ENCODE measurements around the gene GCN1.
"Not testable (repeated sequence)": the region's sequence is repeated elsewhere in the genome, so short reads cannot be mapped to it uniquely, and the experiment has no call there.

GCN1 gene

DNA sequence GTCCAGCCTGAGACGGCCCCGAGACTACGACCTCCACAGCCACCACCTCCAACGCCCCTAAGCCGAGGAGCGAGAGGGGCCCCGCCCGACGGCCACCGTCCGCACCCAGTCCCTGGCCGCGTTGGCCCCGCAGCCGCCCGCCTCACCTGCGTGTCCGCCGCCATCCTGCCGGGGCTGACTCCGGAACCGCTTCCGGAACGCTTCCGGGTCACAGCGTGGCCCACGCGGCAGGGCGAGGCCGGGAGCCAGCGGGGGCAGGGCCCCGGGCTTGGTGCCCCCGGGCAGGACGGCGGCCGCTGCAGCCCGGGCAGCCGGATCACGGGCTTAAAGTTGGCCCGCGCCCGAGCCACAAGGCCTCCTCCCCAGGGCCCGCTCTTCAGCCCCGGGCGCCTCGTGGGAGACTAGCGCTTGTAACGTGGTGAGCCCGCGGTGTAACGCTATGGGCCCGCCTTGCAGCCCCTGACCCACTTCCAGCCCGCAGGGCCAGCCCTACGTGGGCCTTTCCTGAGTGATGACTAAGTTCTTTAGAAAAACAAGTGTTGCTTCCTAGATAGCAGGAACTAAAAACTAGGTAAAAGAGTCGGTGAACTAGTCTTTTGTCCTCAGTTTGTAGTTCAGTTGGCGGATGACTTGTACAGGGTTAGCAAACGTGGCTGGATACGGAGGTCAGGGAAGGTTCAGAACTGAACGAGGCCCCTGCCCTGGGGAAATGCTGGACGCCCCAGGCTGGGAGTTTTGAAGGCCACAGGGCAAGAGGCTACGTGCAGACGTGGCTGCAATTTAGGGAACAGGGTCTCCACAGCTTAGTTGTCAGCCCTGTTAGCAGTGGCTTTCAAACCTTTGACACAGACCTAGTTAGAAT lies at the start of gene GCN1:
Gene GCN1 (minus strand): TSS at position 182 of the 862 bp plus-strand sequence. CDS start 18 bp downstream, at position 164.
- Mint-ChIP-seq H3K27ac (peak within 1 kb of the TSS; percentile 93), H3K36me3 (ENCODE audit: low read depth) (peaks cover 65% of the 10 kb centered on the region), H3K4me1 (peaks cover 62% of the 10 kb centered on the region), H3K4me3 (peak within 1 kb of the TSS; percentile 99), H3K9me3 (no peaks in the 10 kb centered on the region), H3K27me3 (no peaks in the 10 kb centered on the region)
- DNase-seq (peak; percentile 90), ATAC-seq (peak; percentile 78)

- Mint-ChIP-seq H3K4me1 (peaks cover 59% of the 10 kb centered on the region), H3K27ac (no peak overlapping the region), H3K36me3 (ENCODE audit: low read depth) (peaks cover 5% of the 10 kb centered on the region), H3K4me3 (no peak overlapping the region), H3K9me3 (no peaks in the 10 kb centered on the region), H3K27me3 (no peaks in the 10 kb centered on the region)
- no peak for ATAC-seq
- DNase-seq: no peak
Measured at GRCh38 chr12:120242971-120243699, 48.6 kb upstream of the GCN1 start.

- H3K27ac Mint-ChIP-seq: no peak overlapping the region
- peaks cover 3% of the 10 kb centered on the region for H3K36me3 Mint-ChIP-seq (ENCODE audit: low read depth)
- peaks cover 59% of the 10 kb centered on the region for H3K4me1 Mint-ChIP-seq
- no peak overlapping the region for H3K4me3 Mint-ChIP-seq
- H3K27me3 Mint-ChIP-seq: no peaks in the 10 kb centered on the region
- DNase-seq (no peak), ATAC-seq (no peak)
- no peaks in the 10 kb centered on the region for H3K9me3 Mint-ChIP-seq
Measured at GRCh38 chr12:120242275-120242799, 47.8 kb upstream of the GCN1 start.

DNA sequence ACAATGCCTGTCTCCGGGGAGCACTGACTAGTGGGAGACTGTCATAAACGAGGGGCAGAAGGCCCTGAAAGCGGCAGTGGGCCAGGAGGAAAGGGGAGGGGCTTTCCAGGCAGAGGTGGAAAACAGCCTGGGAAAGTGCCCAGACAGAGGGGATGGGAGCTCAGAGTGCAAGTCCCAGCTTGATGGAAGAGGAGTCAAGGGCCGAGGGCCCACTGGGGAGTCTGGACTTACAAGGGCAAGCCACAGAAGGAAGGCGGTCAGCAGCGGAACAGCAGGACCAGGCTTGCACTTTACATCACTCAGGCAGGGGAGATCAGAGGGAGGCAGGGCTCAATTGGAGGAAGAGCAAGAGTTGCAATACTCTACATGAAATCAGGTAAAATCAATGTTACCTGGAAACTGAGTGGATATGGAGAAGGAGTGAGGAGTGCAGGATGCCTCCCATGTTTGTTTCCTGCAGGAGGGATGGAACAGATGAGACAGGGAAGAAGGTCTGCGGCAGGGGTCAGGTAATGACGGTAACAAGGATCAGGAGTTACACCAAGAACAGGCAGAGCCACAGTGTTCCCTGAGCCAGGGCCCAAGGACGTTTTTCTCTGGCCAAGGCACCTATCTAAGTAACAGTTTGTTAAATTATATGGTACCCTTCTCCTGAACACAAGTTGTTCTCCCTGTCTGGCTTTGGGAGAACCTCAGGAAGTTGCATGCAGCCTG lies 47.2 kb upstream of the GCN1 start:
- DNase-seq (no peak), ATAC-seq (no peak)
- Mint-ChIP-seq H3K4me1 (peaks cover 58% of the 10 kb centered on the region), H3K36me3 (ENCODE audit: low read depth) (peaks cover 3% of the 10 kb centered on the region), H3K4me3 (no peak overlapping the region), H3K27ac (no peak overlapping the region), H3K9me3 (no peaks in the 10 kb centered on the region), H3K27me3 (no peaks in the 10 kb centered on the region)

DNA sequence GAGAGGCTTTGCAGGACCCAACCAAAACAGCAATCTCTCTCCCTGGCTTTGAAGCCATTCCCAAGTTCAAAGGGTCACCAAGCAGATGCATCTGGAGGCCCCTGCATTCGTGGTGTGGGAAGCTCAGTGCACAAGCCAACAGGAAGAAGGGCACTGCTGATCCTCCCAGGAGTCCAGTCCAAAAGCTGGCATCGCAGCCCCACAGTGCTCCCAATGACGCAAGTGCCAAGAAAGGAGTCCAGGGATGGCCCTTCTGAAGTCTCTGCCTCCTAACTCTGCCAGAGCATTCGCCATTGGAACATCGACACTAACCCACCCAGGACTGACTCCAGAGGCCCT lies 45.9 kb upstream of the GCN1 start:
- Mint-ChIP-seq H3K27me3 (no peaks in the 10 kb centered on the region), H3K36me3 (ENCODE audit: low read depth) (peaks cover 3% of the 10 kb centered on the region), H3K9me3 (no peaks in the 10 kb centered on the region), H3K4me1 (peaks cover 64% of the 10 kb centered on the region), H3K4me3 (no peak overlapping the region), H3K27ac (no peak overlapping the region)
- no peak for ATAC-seq
- no peak for DNase-seq

GRCh38 chr12:120239776-120240494 lies 45.4 kb upstream of the GCN1 start:
- no peak overlapping the region for H3K4me3 Mint-ChIP-seq

GRCh38 chr12:120238839-120239445 lies 44.4 kb upstream of the GCN1 start:
- H3K4me1 Mint-ChIP-seq: peaks cover 69% of the 10 kb centered on the region
- no peaks in the 10 kb centered on the region for H3K36me3 Mint-ChIP-seq (ENCODE audit: low read depth)
- H3K27me3 Mint-ChIP-seq: no peaks in the 10 kb centered on the region
- ATAC-seq (no peak), DNase-seq (no peak)
- H3K27ac Mint-ChIP-seq: no peak overlapping the region
- H3K9me3 Mint-ChIP-seq: no peaks in the 10 kb centered on the region
- H3K4me3 Mint-ChIP-seq: no peak overlapping the region

More at GRCh38 chr12:120239776-120240494, 45.4 kb upstream of the GCN1 start:
- no peaks in the 10 kb centered on the region for H3K27me3 Mint-ChIP-seq
- ATAC-seq (no peak), DNase-seq (no peak)
- H3K4me1 Mint-ChIP-seq: peaks cover 65% of the 10 kb centered on the region
- no peaks in the 10 kb centered on the region for H3K36me3 Mint-ChIP-seq (ENCODE audit: low read depth)
- no peak overlapping the region for H3K27ac Mint-ChIP-seq
- H3K9me3 Mint-ChIP-seq: no peaks in the 10 kb centered on the region

- Mint-ChIP-seq H3K4me3 (no peak overlapping the region), H3K36me3 (ENCODE audit: low read depth) (peaks cover 2% of the 10 kb centered on the region), H3K27me3 (no peaks in the 10 kb centered on the region), H3K9me3 (no peaks in the 10 kb centered on the region), H3K27ac (no peak overlapping the region), H3K4me1 (peaks cover 70% of the 10 kb centered on the region)
- ATAC-seq (no peak), DNase-seq (no peak)
Measured at GRCh38 chr12:120238217-120238616, 43.7 kb upstream of the GCN1 start.

- ATAC-seq: no peak
- no peak for DNase-seq
- no peaks in the 10 kb centered on the region for H3K27me3 Mint-ChIP-seq
- H3K27ac Mint-ChIP-seq: no peak overlapping the region
- H3K36me3 Mint-ChIP-seq (ENCODE audit: low read depth): peaks cover 2% of the 10 kb centered on the region
- peaks cover 74% of the 10 kb centered on the region for H3K4me1 Mint-ChIP-seq
- H3K9me3 Mint-ChIP-seq: no peaks in the 10 kb centered on the region
- no peak overlapping the region for H3K4me3 Mint-ChIP-seq
Measured at GRCh38 chr12:120237360-120238171, 43.1 kb upstream of the GCN1 start.

GRCh38 chr12:120236809-120237208 lies 42.3 kb upstream of the GCN1 start:
- DNase-seq; H3K9me3 Mint-ChIP-seq; ATAC-seq; H3K27me3 Mint-ChIP-seq; H3K4me3 Mint-ChIP-seq; H3K36me3 Mint-ChIP-seq (ENCODE audit: low read depth); H3K27ac Mint-ChIP-seq: not testable (repeated sequence)
- H3K4me1 Mint-ChIP-seq: peaks cover 78% of the 10 kb centered on the region

- Mint-ChIP-seq H3K36me3 (ENCODE audit: low read depth) (peaks cover 2% of the 10 kb centered on the region), H3K9me3 (no peaks in the 10 kb centered on the region), H3K4me1 (peaks cover 81% of the 10 kb centered on the region), H3K27me3 (no peaks in the 10 kb centered on the region), H3K27ac (peak overlapping the region; percentile 22), H3K4me3 (no peak overlapping the region)
- no peak for DNase-seq
- ATAC-seq: peak; percentile 16
Measured at GRCh38 chr12:120235369-120236323, 41.1 kb upstream of the GCN1 start.

DNA sequence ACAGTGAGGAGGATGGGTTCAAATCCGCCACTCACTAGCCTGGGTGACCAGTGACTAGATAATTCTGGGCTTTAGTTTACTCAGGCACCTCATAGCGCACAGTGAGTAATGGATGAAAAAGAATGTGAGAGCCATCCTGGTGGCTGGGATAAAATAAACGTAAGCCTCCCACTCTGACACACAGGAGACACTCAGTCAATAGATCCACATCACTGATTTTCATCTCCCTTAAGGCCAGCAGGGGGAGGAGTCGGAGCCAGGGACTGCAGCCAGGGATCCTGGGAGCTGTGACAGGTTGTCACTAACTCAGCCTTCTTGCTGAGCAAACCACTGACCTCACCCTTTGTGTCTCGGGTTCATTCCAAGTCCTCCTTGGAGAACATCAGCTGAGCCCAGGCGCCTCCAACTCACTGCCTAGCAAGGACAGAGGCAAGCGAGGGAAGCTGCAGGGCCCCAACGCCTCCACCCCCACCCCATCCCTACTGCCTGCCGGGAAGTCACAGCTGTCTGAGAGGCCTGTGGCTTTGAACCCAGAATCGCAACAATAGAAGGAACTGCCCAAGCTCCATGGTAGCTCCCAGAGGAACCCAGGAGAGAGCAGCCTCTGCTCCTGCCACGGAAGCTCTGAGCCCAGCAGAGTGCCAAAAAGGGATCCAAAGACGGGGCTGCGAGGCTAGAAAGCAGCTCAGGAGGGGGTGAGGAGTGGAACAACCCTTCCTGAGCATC lies 40.3 kb upstream of the GCN1 start:
- DNase-seq: no peak
- H3K36me3 Mint-ChIP-seq (ENCODE audit: low read depth): peaks cover 2% of the 10 kb centered on the region
- H3K27ac Mint-ChIP-seq: no peak overlapping the region
- ATAC-seq: no peak
- H3K27me3 Mint-ChIP-seq: no peaks in the 10 kb centered on the region
- peaks cover 81% of the 10 kb centered on the region for H3K4me1 Mint-ChIP-seq
- H3K4me3 Mint-ChIP-seq: no peak overlapping the region
- H3K9me3 Mint-ChIP-seq: no peaks in the 10 kb centered on the region

Data from activated naive CD8-positive, alpha-beta T cell treated with anti-CD3 and anti-CD28 coated beads, Interleukin-2, amount 50 U/mL, for 24 hours (primary cell).